NB4 (cell line): ENCODE data around the gene PGM2.
A peak's percentile ranks its signal among the peaks of the same experiment; 100 is the strongest.

Experiments
- DNase-seq: peaks from one replicate; pipeline ENCODE4 v3.0.0; 2010; ENCODE audit warnings: low read depth
- H3K4me3 ChIP-seq: one replicate; pipeline ENCODE4 v1.5.1; 2011; ENCODE audit warnings: mild to moderate bottlenecking, low read depth, low read length, moderate library complexity
- CTCF ChIP-seq: IDR thresholded peaks from one replicate; pipeline ENCODE4 v1.5.1; 2012; ENCODE audit warnings: low read depth, low read length
- MAX ChIP-seq: IDR thresholded peaks from 2 replicates; pipeline ENCODE4 v1.6.1; 2011; ENCODE audit warnings: low read depth, low read length
- MYC ChIP-seq: IDR thresholded peaks from 2 replicates; pipeline ENCODE4 v1.6.1; 2011; ENCODE audit warnings: low read depth, low read length
- POLR2A ChIP-seq: IDR thresholded peaks from 2 replicates; pipeline ENCODE4 v1.6.1; 2011; ENCODE audit warnings: mild to moderate bottlenecking; ENCODE audit not compliant: insufficient read length; ENCODE audit errors: extremely low read depth

PGM2 gene

GRCh38 chr4:37835031-37835430 is 8.5 kb downstream of the PGM2 start:
- DNase-seq = no peak
- H3K4me3 ChIP-seq = no peak overlapping the region
- no peak for TF ChIP-seq CTCF
- no peak for TF ChIP-seq MAX
- no peak for TF ChIP-seq POLR2A
- no peak for TF ChIP-seq MYC

- no peak overlapping the region for H3K4me3 ChIP-seq
- no peak for TF ChIP-seq MAX
- TF ChIP-seq CTCF = no peak
- no peak for TF ChIP-seq MYC
- TF ChIP-seq POLR2A = no peak
- DNase-seq = no peak
These were observed 9.3 kb downstream of the PGM2 start for GRCh38 chr4:37835806-37836205.

- TF ChIP-seq MYC = no peak
- TF ChIP-seq MAX = no peak
- no peak for TF ChIP-seq POLR2A
- TF ChIP-seq CTCF = no peak
- no peak for DNase-seq
- no peak overlapping the region for H3K4me3 ChIP-seq
These were observed 9.8 kb downstream of the PGM2 start for GRCh38 chr4:37836274-37836673.

GRCh38 chr4:37836838-37837440 is 10.5 kb downstream of the PGM2 start:
- no peak for TF ChIP-seq MAX
- no peak for TF ChIP-seq POLR2A
- TF ChIP-seq CTCF = no peak
- no peak for TF ChIP-seq MYC
- no peak for DNase-seq
- H3K4me3 ChIP-seq = no peak overlapping the region

- no peak overlapping the region for H3K4me3 ChIP-seq
- TF ChIP-seq POLR2A (no peak), MYC (0 out of 2 replicates have a peak, but pooled peaks have one; percentile 19), MAX (peak; percentile 49), CTCF (no peak)
- peak; percentile 76 for DNase-seq
These were observed 11.0 kb downstream of the PGM2 start for GRCh38 chr4:37837446-37837845.
